ENCODE results near the gene LSR. TPM values are rescaled to one million over a fixed set of nuclear protein-coding genes. Genes with fewer than 3 reads are reported as not detected.

Gene LSR
- total and polyA plus RNA-seq, 2 experiments from 2014 or later, result 116 to 212 TPM

DNA sequence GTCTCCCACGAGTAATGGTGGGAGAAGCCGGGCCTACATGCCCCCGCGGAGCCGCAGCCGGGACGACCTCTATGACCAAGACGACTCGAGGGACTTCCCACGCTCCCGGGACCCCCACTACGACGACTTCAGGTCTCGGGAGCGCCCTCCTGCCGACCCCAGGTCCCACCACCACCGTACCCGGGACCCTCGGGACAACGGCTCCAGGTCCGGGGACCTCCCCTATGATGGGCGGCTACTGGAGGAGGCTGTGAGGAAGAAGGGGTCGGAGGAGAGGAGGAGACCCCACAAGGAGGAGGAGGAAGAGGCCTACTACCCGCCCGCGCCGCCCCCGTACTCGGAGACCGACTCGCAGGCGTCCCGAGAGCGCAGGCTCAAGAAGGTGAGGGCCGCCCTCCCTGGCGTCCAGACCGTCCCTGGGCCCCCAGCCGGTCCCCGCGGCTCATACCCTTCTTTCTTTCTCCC, 18.6 kb downstream of the LSR start (continued):
- TF ChIP-seq, protein P1, sequence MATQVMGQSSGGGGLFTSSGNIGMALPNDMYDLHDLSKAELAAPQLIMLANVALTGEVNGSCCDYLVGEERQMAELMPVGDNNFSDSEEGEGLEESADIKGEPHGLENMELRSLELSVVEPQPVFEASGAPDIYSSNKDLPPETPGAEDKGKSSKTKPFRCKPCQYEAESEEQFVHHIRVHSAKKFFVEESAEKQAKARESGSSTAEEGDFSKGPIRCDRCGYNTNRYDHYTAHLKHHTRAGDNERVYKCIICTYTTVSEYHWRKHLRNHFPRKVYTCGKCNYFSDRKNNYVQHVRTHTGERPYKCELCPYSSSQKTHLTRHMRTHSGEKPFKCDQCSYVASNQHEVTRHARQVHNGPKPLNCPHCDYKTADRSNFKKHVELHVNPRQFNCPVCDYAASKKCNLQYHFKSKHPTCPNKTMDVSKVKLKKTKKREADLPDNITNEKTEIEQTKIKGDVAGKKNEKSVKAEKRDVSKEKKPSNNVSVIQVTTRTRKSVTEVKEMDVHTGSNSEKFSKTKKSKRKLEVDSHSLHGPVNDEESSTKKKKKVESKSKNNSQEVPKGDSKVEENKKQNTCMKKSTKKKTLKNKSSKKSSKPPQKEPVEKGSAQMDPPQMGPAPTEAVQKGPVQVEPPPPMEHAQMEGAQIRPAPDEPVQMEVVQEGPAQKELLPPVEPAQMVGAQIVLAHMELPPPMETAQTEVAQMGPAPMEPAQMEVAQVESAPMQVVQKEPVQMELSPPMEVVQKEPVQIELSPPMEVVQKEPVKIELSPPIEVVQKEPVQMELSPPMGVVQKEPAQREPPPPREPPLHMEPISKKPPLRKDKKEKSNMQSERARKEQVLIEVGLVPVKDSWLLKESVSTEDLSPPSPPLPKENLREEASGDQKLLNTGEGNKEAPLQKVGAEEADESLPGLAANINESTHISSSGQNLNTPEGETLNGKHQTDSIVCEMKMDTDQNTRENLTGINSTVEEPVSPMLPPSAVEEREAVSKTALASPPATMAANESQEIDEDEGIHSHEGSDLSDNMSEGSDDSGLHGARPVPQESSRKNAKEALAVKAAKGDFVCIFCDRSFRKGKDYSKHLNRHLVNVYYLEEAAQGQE (IDR thresholded peaks at IDR 0.05; ENCODE audit: unreplicated experiment), result no peak
- TF ChIP-seq EZH2 (IDR thresholded peaks at IDR 0.05; ENCODE audit: low read depth, unreplicated experiment) (no peak), ZNF114 (CRISPR knock-in tag; IDR thresholded peaks at IDR 0.05) (no peak), ZNF331 (CRISPR knock-in tag; IDR thresholded peaks at IDR 0.05; ENCODE audit: low read depth) (no peak), NANOG (IDR thresholded peaks at IDR 0.05; ENCODE audit: borderline replicate concordance) (no peak), POLR2AphosphoS5 (IDR thresholded peaks at IDR 0.05; ENCODE audit: low read depth) (no peak; the same call in 1 of the 2 replicates)
- TF ChIP-seq, protein P2, sequence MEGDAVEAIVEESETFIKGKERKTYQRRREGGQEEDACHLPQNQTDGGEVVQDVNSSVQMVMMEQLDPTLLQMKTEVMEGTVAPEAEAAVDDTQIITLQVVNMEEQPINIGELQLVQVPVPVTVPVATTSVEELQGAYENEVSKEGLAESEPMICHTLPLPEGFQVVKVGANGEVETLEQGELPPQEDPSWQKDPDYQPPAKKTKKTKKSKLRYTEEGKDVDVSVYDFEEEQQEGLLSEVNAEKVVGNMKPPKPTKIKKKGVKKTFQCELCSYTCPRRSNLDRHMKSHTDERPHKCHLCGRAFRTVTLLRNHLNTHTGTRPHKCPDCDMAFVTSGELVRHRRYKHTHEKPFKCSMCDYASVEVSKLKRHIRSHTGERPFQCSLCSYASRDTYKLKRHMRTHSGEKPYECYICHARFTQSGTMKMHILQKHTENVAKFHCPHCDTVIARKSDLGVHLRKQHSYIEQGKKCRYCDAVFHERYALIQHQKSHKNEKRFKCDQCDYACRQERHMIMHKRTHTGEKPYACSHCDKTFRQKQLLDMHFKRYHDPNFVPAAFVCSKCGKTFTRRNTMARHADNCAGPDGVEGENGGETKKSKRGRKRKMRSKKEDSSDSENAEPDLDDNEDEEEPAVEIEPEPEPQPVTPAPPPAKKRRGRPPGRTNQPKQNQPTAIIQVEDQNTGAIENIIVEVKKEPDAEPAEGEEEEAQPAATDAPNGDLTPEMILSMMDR (conservative IDR thresholded peaks at IDR 0.05; ENCODE audit: low read depth in 2 of 2), result no peak

- H3K79me2 ChIP-seq (replicated peaks; ENCODE audit: insufficient read depth), result no peaks in the 10 kb centered on the region
- no peak overlapping the region for H2AFZ ChIP-seq
- Mint-ChIP-seq H3K36me3 (ENCODE audit: low read depth) (peaks cover 65% of the 10 kb centered on the region), H3K27ac (peak overlapping the region; percentile 95), H3K9me3 (no peaks in the 10 kb centered on the region; the same call in 2 of the 3 replicates), H3K4me3 (peak overlapping the region; percentile 87), H3K4me1 (peaks cover 11% of the 10 kb centered on the region), H3K27me3 (ENCODE audit: insufficient read depth, low read depth, poor library complexity) (peaks cover 32% of the 10 kb centered on the region)
- peaks cover 11% of the 10 kb centered on the region; the same call in 1 of the 2 replicates for H3K36me3 ChIP-seq (ENCODE audit: insufficient read depth)
- peak overlapping the region; percentile 99 for H3K4me2 ChIP-seq
- H3F3A ChIP-seq (replicated peaks; ENCODE audit: low read depth), result peaks cover 17% of the 10 kb centered on the region
- DNase-seq (ENCODE audit: low spot score) (peak; percentile 82), ATAC-seq (peak; percentile 56)
- H3K4me3 ChIP-seq, result peak overlapping the region; percentile 79
- TF ChIP-seq STAT1 (IDR thresholded peaks at IDR 0.05; ENCODE audit: unreplicated experiment) (no peak), POLR2AphosphoS5 (IDR thresholded peaks at IDR 0.05; ENCODE audit: low read depth) (peak; percentile 52; the same call in 1 of the 2 replicates)
- peaks cover 7% of the 10 kb centered on the region; the same call in 1 of the 2 replicates for H3K4me1 ChIP-seq (ENCODE audit: insufficient read depth)
- no peaks in the 10 kb centered on the region for H3K9me2 ChIP-seq (ENCODE audit: insufficient read depth)
- H3K27me3 ChIP-seq (ENCODE audit: insufficient read depth), result no peaks in the 10 kb centered on the region
- H4K20me1 ChIP-seq (replicated peaks; ENCODE audit: insufficient read depth), result peaks cover 15% of the 10 kb centered on the region
- peak overlapping the region; percentile 96 for H3K27ac ChIP-seq (ENCODE audit: low read depth)
Observed at GRCh38 chr19:35267818-35268535, 19.2 kb downstream of the LSR start.
